PC-3 (cell line): ENCODE measurements around the gene SNCG. TPM values are rescaled to one million over a fixed set of nuclear protein-coding genes. Genes with fewer than 3 reads are reported as not detected.

ENCODE experiments used
- ATAC-seq: fragments of 200-7000 bp; cut with Tn5 transposase; 2 replicates; pipeline ENCODE4 v1.9.1; 2020; ENCODE audit warnings: mild to moderate bottlenecking, moderate library complexity
- BruUV-seq: library from RNA; stranded (reverse); fragments of 400-500 nt; replicated peaks from 2 replicates; lab custom pipeline; 2021; lab: Mats Ljungman, UMichigan
- CTCF ChIA-PET: fragments of 300-600 bp; sonication (Branson Sonifier 250); formaldehyde crosslinking; loops from one replicate; lab custom pipeline; 2022; ENCODE audit warnings: antibody characterized with exemption; lab: Charles Lee
- POLR2A ChIA-PET: fragments of 300-600 bp; sonication (Branson Sonifier 250); formaldehyde crosslinking; loops from one replicate; lab custom pipeline; 2022; ENCODE audit warnings: antibody characterized with exemption; ENCODE audit not compliant: unreplicated experiment; lab: Charles Lee
- DNase-seq: peaks from one replicate; pipeline ENCODE4 v3.0.0-alpha.2; 2015
- H2AFZ ChIP-seq: fragments of 300-600 bp; sonication (generic); 2 replicates; pipeline ENCODE4 v1.6.0; 2016; ENCODE audit warnings: antibody characterized with exemption, low read length
- H3F3A ChIP-seq: fragments of 300-600 bp; sonication (generic); one replicate; pipeline ENCODE4 v1.6.0; 2017; ENCODE audit warnings: antibody characterized with exemption, low read length, control low read depth, mild to moderate bottlenecking; ENCODE audit not compliant: unreplicated experiment
- H3K27ac ChIP-seq: fragments of 300-600 bp; sonication (generic); 2 replicates; pipeline ENCODE4 v1.5.1; 2016; ENCODE audit warnings: mild to moderate bottlenecking, low read length
- H3K27me3 ChIP-seq: fragments of 300-600 bp; sonication (generic); 2 replicates; pipeline ENCODE4 v1.6.1; 2016; ENCODE audit warnings: low read length, mixed read lengths
- H3K36me3 ChIP-seq: fragments of 300-600 bp; sonication (generic); 2 replicates; pipeline ENCODE4 v1.6.1; 2016; ENCODE audit warnings: low read depth, mixed run types, low read length, mixed read lengths
- H3K4me1 ChIP-seq: fragments of 300-600 bp; sonication (generic); 2 replicates; pipeline ENCODE4 v1.5.1; 2016; ENCODE audit warnings: low read length; ENCODE audit not compliant: insufficient read depth
- H3K4me2 ChIP-seq: fragments of 300-600 bp; sonication (generic); 2 replicates; pipeline ENCODE4 v1.6.0; 2016; ENCODE audit warnings: low read length
- H3K4me3 ChIP-seq: fragments of 300-600 bp; sonication (generic); 2 replicates; pipeline ENCODE4 v1.5.1; 2016; ENCODE audit warnings: mild to moderate bottlenecking, low read length, mixed read lengths
- H3K79me2 ChIP-seq: fragments of 300-600 bp; sonication (generic); 2 replicates; pipeline ENCODE4 v1.6.1; 2017; ENCODE audit warnings: low read length, mixed read lengths
- H3K9ac ChIP-seq: fragments of 300-600 bp; sonication (generic); 2 replicates; pipeline ENCODE4 v1.6.0; 2016; ENCODE audit warnings: mild to moderate bottlenecking, low read length
- H3K9me2 ChIP-seq: fragments of 300-600 bp; sonication (generic); replicated peaks from 2 replicates; pipeline ENCODE4 v1.6.1; 2016; ENCODE audit warnings: mixed run types, low read length, mixed read lengths
- H3K9me3 ChIP-seq: fragments of 300-600 bp; sonication (generic); 2 replicates; pipeline ENCODE4 v1.6.1; 2016; ENCODE audit warnings: low read length, mixed read lengths
- H4K20me1 ChIP-seq: fragments of 300-600 bp; sonication (generic); 2 replicates; pipeline ENCODE4 v1.6.1; 2016; ENCODE audit warnings: low read length, mixed read lengths
- CTCF ChIP-seq: fragments of 300-600 bp; sonication (generic); conservative IDR thresholded peaks from 2 replicates; pipeline ENCODE4 v1.5.1; 2017; ENCODE audit warnings: antibody characterized with exemption, low read depth, mild to moderate bottlenecking, low read length
- EZH2 ChIP-seq: fragments of 300-600 bp; sonication (generic); IDR thresholded peaks from one replicate; pipeline ENCODE4 v1.6.1; 2017; ENCODE audit warnings: antibody characterized with exemption, mild to moderate bottlenecking, low read length; ENCODE audit not compliant: unreplicated experiment
- EZH2phosphoT487 ChIP-seq: fragments of 300-600 bp; sonication (generic); IDR thresholded peaks from 2 replicates; pipeline ENCODE4 v1.6.1; 2018; ENCODE audit warnings: mild to moderate bottlenecking, antibody characterized with exemption, low read length, borderline replicate concordance
- intact Hi-C: fragments of 100-400 bp; cut with micrococcal nuclease; formaldehyde crosslinking; loops from 2 replicates; pipeline ENCODE4 v1.9.0; 2023
- total RNA-seq: library from RNA; depleted of rRNA; stranded (reverse); fragments of >200 nt; gene quantifications from 2 replicates; pipeline ENCODE4 v1.2.3, GENCODE V29; 2014

SNCG gene
- total RNA-seq, 1 experiment from 2014 or later = 2.7 TPM

GRCh38 chr10:86918022-86918471 is 40.4 kb upstream of the SNCG start:
- Histone ChIP-seq H3K27me3 (no peaks in the 10 kb centered on the region), H3K79me2 (no peaks in the 10 kb centered on the region), H3K36me3 (peaks cover 14% of the 10 kb centered on the region), H3F3A (no peaks in the 10 kb centered on the region), H3K9me3 (no peaks in the 10 kb centered on the region), H2AFZ (no peak overlapping the region), H4K20me1 (no peaks in the 10 kb centered on the region), H3K9me2 (no peaks in the 10 kb centered on the region), H3K27ac (no peak overlapping the region), H3K4me3 (no peak overlapping the region), H3K4me1 (peaks cover 10% of the 10 kb centered on the region), H3K9ac (no peak overlapping the region), H3K4me2 (no peak overlapping the region)
- ChIA-PET CTCF (no interaction called here), POLR2A (no interaction called here)
- ATAC-seq = no peak
- TF ChIP-seq EZH2phosphoT487 (no peak), EZH2 (no peak), CTCF (no peak)
- no TSS peak for BruUV-seq
- DNase-seq = no peak
- intact Hi-C loops = no loop called here

- Histone ChIP-seq H3K4me3 (no peak overlapping the region), H3K27ac (no peak overlapping the region), H3K9ac (no peak overlapping the region), H3K27me3 (no peaks in the 10 kb centered on the region), H3K9me3 (no peaks in the 10 kb centered on the region), H3F3A (no peaks in the 10 kb centered on the region), H3K4me1 (peaks cover 10% of the 10 kb centered on the region), H3K4me2 (no peak overlapping the region), H3K36me3 (peaks cover 2% of the 10 kb centered on the region; the same call in 1 of the 2 replicates), H4K20me1 (no peaks in the 10 kb centered on the region), H3K9me2 (no peaks in the 10 kb centered on the region), H2AFZ (no peak overlapping the region), H3K79me2 (no peaks in the 10 kb centered on the region)
- ChIA-PET CTCF (no interaction called here), POLR2A (no interaction called here)
- peak; percentile 97 for ATAC-seq
- intact Hi-C loops = no loop called here
- TF ChIP-seq EZH2phosphoT487 (no peak), CTCF (no peak), EZH2 (no peak)
- DNase-seq = peak; percentile 55
- BruUV-seq = no TSS peak
Measured at GRCh38 chr10:86922553-86922961, 35.8 kb upstream of the SNCG start.

GRCh38 chr10:86929468-86930380 is 28.7 kb upstream of the SNCG start:
- intact Hi-C loops = no loop called here

More at GRCh38 chr10:86929468-86930380, 28.7 kb upstream of the SNCG start:
- no peak for DNase-seq
- TF ChIP-seq EZH2phosphoT487 (no peak), CTCF (no peak), EZH2 (no peak)
- Histone ChIP-seq H3K27me3 (no peaks in the 10 kb centered on the region), H3K27ac (no peak overlapping the region), H2AFZ (no peak overlapping the region), H3K4me1 (peaks cover 13% of the 10 kb centered on the region), H3K4me3 (no peak overlapping the region), H3K9me2 (no peaks in the 10 kb centered on the region), H4K20me1 (no peaks in the 10 kb centered on the region), H3K9me3 (no peaks in the 10 kb centered on the region), H3F3A (no peaks in the 10 kb centered on the region), H3K79me2 (no peaks in the 10 kb centered on the region), H3K4me2 (no peak overlapping the region), H3K9ac (no peak overlapping the region), H3K36me3 (no peaks in the 10 kb centered on the region)
- no TSS peak for BruUV-seq
- ChIA-PET POLR2A (no interaction called here), CTCF (no interaction called here)
- ATAC-seq = no peak
